H9 (cell line): ENCODE results near the gene PLK1. TPM values are rescaled to one million over a fixed set of nuclear protein-coding genes. Genes with fewer than 3 reads are reported as not detected.

ENCODE experiments used
- DNase-seq: peaks from one replicate; pipeline ENCODE4 v3.0.0-alpha.2; 2017
- H2AFZ ChIP-seq: one replicate; pipeline ENCODE4 v1.6.1; 2013; ENCODE audit warnings: mild to moderate bottlenecking, low read length, control low read depth, moderate library complexity
- H2AK5ac ChIP-seq: 2 replicates; pipeline ENCODE4 v1.6.1; 2013; ENCODE audit warnings: low read length, control low read depth, mixed read lengths; ENCODE audit not compliant: insufficient read length
- H2BK120ac ChIP-seq: one replicate; pipeline ENCODE4 v1.6.1; 2013; ENCODE audit warnings: low read depth, mild to moderate bottlenecking, low read length, control low read depth, inconsistent platforms; ENCODE audit not compliant: poor library complexity, severe bottlenecking
- H2BK12ac ChIP-seq: 2 replicates; pipeline ENCODE4 v1.6.1; 2013; ENCODE audit warnings: low read length, control low read depth, mixed read lengths, low read depth; ENCODE audit not compliant: insufficient read length
- H2BK15ac ChIP-seq: 2 replicates; pipeline ENCODE4 v1.6.1; 2013; ENCODE audit warnings: low read depth, low read length, control low read depth
- H2BK20ac ChIP-seq: one replicate; pipeline ENCODE4 v1.6.1; 2013; ENCODE audit warnings: low read depth, mild to moderate bottlenecking, low read length, control low read depth, inconsistent platforms; ENCODE audit not compliant: poor library complexity, severe bottlenecking
- H2BK5ac ChIP-seq: 2 replicates; pipeline ENCODE4 v1.6.1; 2013; ENCODE audit warnings: low read length, control low read depth, mixed read lengths; ENCODE audit not compliant: insufficient read length
- H3K14ac ChIP-seq: 2 replicates; pipeline ENCODE4 v1.6.1; 2013; ENCODE audit warnings: low read length, control low read depth; ENCODE audit not compliant: insufficient read depth
- H3K18ac ChIP-seq: 2 replicates; pipeline ENCODE4 v1.6.1; 2013; ENCODE audit warnings: low read depth, mild to moderate bottlenecking, mixed read lengths, low read length, control low read depth; ENCODE audit not compliant: insufficient read length
- H3K23ac ChIP-seq: 2 replicates; pipeline ENCODE4 v1.6.1; 2013; ENCODE audit warnings: low read length, control low read depth, mixed read lengths, low read depth; ENCODE audit not compliant: insufficient read length
- H3K23me2 ChIP-seq: 2 replicates; pipeline ENCODE4 v1.6.1; 2013; ENCODE audit warnings: low read depth, mild to moderate bottlenecking, mixed read lengths, low read length, control low read depth; ENCODE audit not compliant: insufficient read length, poor library complexity, severe bottlenecking
- H3K27ac ChIP-seq: 2 replicates; pipeline ENCODE4 v1.5.1; 2013; ENCODE audit warnings: low read length, control low read depth, mixed read lengths, low read depth; ENCODE audit not compliant: insufficient read length
- H3K27me3 ChIP-seq: 2 replicates; pipeline ENCODE4 v1.6.1; 2013; ENCODE audit warnings: low read length, control low read depth, inconsistent platforms; ENCODE audit not compliant: insufficient read depth
- H3K4ac ChIP-seq: 2 replicates; pipeline ENCODE4 v1.6.1; 2013; ENCODE audit warnings: low read depth, mild to moderate bottlenecking, control low read depth, inconsistent platforms, low read length, moderate library complexity
- H3K4me1 ChIP-seq: 2 replicates; pipeline ENCODE4 v1.6.1; 2013; ENCODE audit warnings: low read length, control low read depth, inconsistent platforms; ENCODE audit not compliant: insufficient read depth
- H3K4me2 ChIP-seq: 2 replicates; pipeline ENCODE4 v1.6.1; 2013; ENCODE audit warnings: low read length, control low read depth, mixed read lengths; ENCODE audit not compliant: insufficient read length, insufficient read depth
- H3K56ac ChIP-seq: 2 replicates; pipeline ENCODE4 v1.6.1; 2013; ENCODE audit warnings: low read depth, mild to moderate bottlenecking, mixed read lengths, low read length, control low read depth; ENCODE audit not compliant: insufficient read length
- H3K79me1 ChIP-seq: 2 replicates; pipeline ENCODE4 v1.6.1; 2013; ENCODE audit warnings: low read depth, mild to moderate bottlenecking, moderate library complexity, low read length, control low read depth, inconsistent platforms; ENCODE audit not compliant: insufficient read depth, poor library complexity, severe bottlenecking
- H3K79me2 ChIP-seq: 2 replicates; pipeline ENCODE4 v1.6.1; 2013; ENCODE audit warnings: low read length, control low read depth, inconsistent platforms; ENCODE audit not compliant: insufficient read depth
- H3K9ac ChIP-seq: 2 replicates; pipeline ENCODE4 v1.6.1; 2013; ENCODE audit warnings: low read length, control low read depth, mixed read lengths; ENCODE audit not compliant: insufficient read length; ENCODE audit errors: extremely low read depth
- H3K9me3 ChIP-seq: one replicate; pipeline ENCODE4 v1.6.1; 2013; ENCODE audit warnings: low read depth, low read length, inconsistent platforms; ENCODE audit not compliant: control insufficient read depth
- H3T11ph ChIP-seq: one replicate; pipeline ENCODE4 v1.6.1; 2013; ENCODE audit warnings: mild to moderate bottlenecking, low read length, control low read depth, inconsistent platforms
- H4K20me1 ChIP-seq: one replicate; pipeline ENCODE4 v1.6.1; 2013; ENCODE audit not compliant: control insufficient read depth, insufficient read length, insufficient read depth
- H4K5ac ChIP-seq: 2 replicates; pipeline ENCODE4 v1.6.1; 2013; ENCODE audit warnings: low read depth, mild to moderate bottlenecking, mixed read lengths, low read length, control low read depth; ENCODE audit not compliant: insufficient read length
- H4K8ac ChIP-seq: replicated peaks from 2 replicates; pipeline ENCODE4 v1.6.1; 2013; ENCODE audit warnings: low read length, control low read depth, mixed read lengths, low read depth; ENCODE audit not compliant: insufficient read length
- H4K91ac ChIP-seq: 2 replicates; pipeline ENCODE4 v1.6.1; 2013; ENCODE audit warnings: low read depth, mild to moderate bottlenecking, moderate library complexity, mixed read lengths, low read length, control low read depth; ENCODE audit not compliant: insufficient read length
- H3K27ac Mint-ChIP-seq, 3 experiments: 2 replicates in 2 of 3; 3 replicates in 1 of 3; pipeline ENCODE4 v1.8.0; 2020 to 2021; ENCODE audit warnings: mixed read lengths in 3 of 3, mild to moderate bottlenecking in 1 of 3, moderate library complexity in 1 of 3
- H3K27me3 Mint-ChIP-seq: 2 replicates; pipeline ENCODE4 v1.8.0; 2021; ENCODE audit warnings: low read depth, mild to moderate bottlenecking, moderate library complexity, mixed read lengths
- H3K36me3 Mint-ChIP-seq, 3 experiments: 2 replicates in 2 of 3; 3 replicates in 1 of 3; pipeline ENCODE4 v1.8.0; 2020 to 2021; ENCODE audit warnings: low read depth in 3 of 3, mixed read lengths in 3 of 3; ENCODE audit not compliant: insufficient read depth in 1 of 3
- H3K4me1 Mint-ChIP-seq, 2 experiments: 2 replicates each; pipeline ENCODE4 v1.8.0; 2020; ENCODE audit warnings: mixed read lengths in 2 of 2
- H3K4me3 Mint-ChIP-seq, 2 experiments: 2 replicates in 1 of 2; 3 replicates in 1 of 2; pipeline ENCODE4 v1.8.0; 2020 to 2021; ENCODE audit warnings: mild to moderate bottlenecking in 2 of 2, mixed read lengths in 2 of 2, moderate library complexity in 1 of 2
- H3K9me3 Mint-ChIP-seq, 2 experiments: 2 replicates in 1 of 2; 3 replicates in 1 of 2; pipeline ENCODE4 v1.8.0; 2020; ENCODE audit warnings: mild to moderate bottlenecking in 2 of 2, mixed read lengths in 2 of 2, moderate library complexity in 1 of 2
- WGBS: extraction: QIAGEN DNeasy Blood & Tissue Kit; methylation state at CpG from one replicate; pipeline ENCODE4 v1.1.7; 2013; ENCODE audit warnings: missing lambda C conversion rate, low lambda C conversion rate, mixed read lengths; ENCODE audit not compliant: insufficient read length; ENCODE audit errors: extremely low coverage; 5-methylcytosine and 5-hydroxymethylcytosine counted together
- total RNA-seq: library from RNA; stranded (reverse); gene quantifications from 2 replicates; pipeline ENCODE4 v1.2.1, GENCODE V29; 2021
- TF ChIP-seq, protein P1 (sequence below): fragments of 200-600 bp; sonication (generic); conservative IDR thresholded peaks from 3 replicates; pipeline ENCODE4 v1.8.0; 2021; ENCODE audit warnings: antibody characterized with exemption, mild to moderate bottlenecking

The PLK1 gene
- total RNA-seq, 1 experiment from 2014 or later: 140 TPM

- Mint-ChIP-seq H3K27ac (no peak overlapping the region), H3K4me3 (no peak overlapping the region), H3K4me1 (peaks cover 13 to 14% of the 10 kb centered on the region in 2 experiments), H3K36me3 (peaks cover 4 to 12% (median 4%) of the 10 kb centered on the region in 3 experiments), H3K9me3 (peaks cover 5 to 8% of the 10 kb centered on the region in 2 experiments), H3K27me3 (peaks cover 9% of the 10 kb centered on the region)
- Histone ChIP-seq H2BK120ac (no peak overlapping the region), H4K5ac (no peak overlapping the region), H3K9me3 (no peaks in the 10 kb centered on the region), H3K4me2 (no peak overlapping the region), H3K9ac (no peak overlapping the region), H4K91ac (no peak overlapping the region), H3K4ac (no peak overlapping the region), H2BK20ac (no peak overlapping the region), H3K18ac (no peak overlapping the region), H3K27ac (no peak overlapping the region), H3K79me2 (no peaks in the 10 kb centered on the region), H3K23me2 (peaks cover 2% of the 10 kb centered on the region), H2BK15ac (no peak overlapping the region), H3K27me3 (no peaks in the 10 kb centered on the region), H3K56ac (no peak overlapping the region), H4K8ac (no peak overlapping the region), H4K20me1 (no peaks in the 10 kb centered on the region), H2BK5ac (no peak overlapping the region), H3K14ac (no peak overlapping the region), H2AFZ (no peak overlapping the region), H3T11ph (no peak overlapping the region), H3K79me1 (no peaks in the 10 kb centered on the region), H2BK12ac (no peak overlapping the region), H3K4me1 (no peaks in the 10 kb centered on the region), H3K23ac (no peak overlapping the region), H2AK5ac (no peak overlapping the region)
- DNase-seq: no peak
- TF ChIP-seq, protein P1, sequence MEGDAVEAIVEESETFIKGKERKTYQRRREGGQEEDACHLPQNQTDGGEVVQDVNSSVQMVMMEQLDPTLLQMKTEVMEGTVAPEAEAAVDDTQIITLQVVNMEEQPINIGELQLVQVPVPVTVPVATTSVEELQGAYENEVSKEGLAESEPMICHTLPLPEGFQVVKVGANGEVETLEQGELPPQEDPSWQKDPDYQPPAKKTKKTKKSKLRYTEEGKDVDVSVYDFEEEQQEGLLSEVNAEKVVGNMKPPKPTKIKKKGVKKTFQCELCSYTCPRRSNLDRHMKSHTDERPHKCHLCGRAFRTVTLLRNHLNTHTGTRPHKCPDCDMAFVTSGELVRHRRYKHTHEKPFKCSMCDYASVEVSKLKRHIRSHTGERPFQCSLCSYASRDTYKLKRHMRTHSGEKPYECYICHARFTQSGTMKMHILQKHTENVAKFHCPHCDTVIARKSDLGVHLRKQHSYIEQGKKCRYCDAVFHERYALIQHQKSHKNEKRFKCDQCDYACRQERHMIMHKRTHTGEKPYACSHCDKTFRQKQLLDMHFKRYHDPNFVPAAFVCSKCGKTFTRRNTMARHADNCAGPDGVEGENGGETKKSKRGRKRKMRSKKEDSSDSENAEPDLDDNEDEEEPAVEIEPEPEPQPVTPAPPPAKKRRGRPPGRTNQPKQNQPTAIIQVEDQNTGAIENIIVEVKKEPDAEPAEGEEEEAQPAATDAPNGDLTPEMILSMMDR: no peak
- WGBS: no CpG with 5 or more reads among the region's 2 CpGs
Observed at GRCh38 chr16:23700093-23700492, 21.4 kb downstream of the PLK1 start.
